ENCODE measurements around the gene PRSS33. TPM values are rescaled to one million over a fixed set of nuclear protein-coding genes. Genes with fewer than 3 reads are reported as not detected.

PRSS33 gene
- total and polyA plus RNA-seq, 2 of the 8 experiments (the other 6 are each of a cell fraction or from before 2014, with no cell fraction given): 0.09 TPM; not detected in 1

- no peak for FAIRE-seq
- no peak overlapping the region for H2BK5ac ChIP-seq (ENCODE audit: low read depth, low read length)
- TF ChIP-seq RXRA (IDR thresholded peaks at IDR 0.05; ENCODE audit: insufficient read depth, low read depth, low read length) (no peak), HDAC2 (IDR thresholded peaks at IDR 0.05; ENCODE audit: borderline replicate concordance in 1 of 2, low read depth in 2 of 2, low read length in 2 of 2) (no peak), TEAD4 (IDR thresholded peaks at IDR 0.05; ENCODE audit: low read depth, low read length) (no peak), MAX (IDR thresholded peaks at IDR 0.05) (no peak), NANOG (IDR thresholded peaks at IDR 0.05; ENCODE audit: insufficient read depth, low read depth, low read length, poor library complexity, severe bottlenecking) (no peak), FOSL1 (IDR thresholded peaks at IDR 0.05; ENCODE audit: insufficient read depth, low read depth, low read length) (no peak), BACH1 (IDR thresholded peaks at IDR 0.05; ENCODE audit: low read length) (no peak), YY1 (IDR thresholded peaks at IDR 0.05; ENCODE audit: low read depth, low read length) (no peak), RBBP5 (IDR thresholded peaks at IDR 0.05; ENCODE audit: borderline replicate concordance, low read depth, low read length) (no peak), SRF (IDR thresholded peaks at IDR 0.05; ENCODE audit: low read depth, low read length) (no peak), SAP30 (IDR thresholded peaks at IDR 0.05; ENCODE audit: insufficient read depth, insufficient replicate concordance, low read length) (no peak), MAFK (IDR thresholded peaks at IDR 0.05; ENCODE audit: low read depth, low read length) (no peak)
Observed at GRCh38 chr16:2743007-2743810, 44.2 kb downstream of the PRSS33 start.

More at GRCh38 chr16:2743007-2743810, 44.2 kb downstream of the PRSS33 start:
- 91% methylated on average over 19 of the region's 19 CpGs; no CpG with 5 or more reads in 1 of the 2 experiments for WGBS, 2 experiments (ENCODE audit: extremely low coverage in 1 of 2, insufficient coverage in 1 of 2, insufficient read length in 1 of 2, insufficient replicate concordance in 2 of 2, low coverage in 1 of 2, low lambda C conversion rate in 2 of 2, missing lambda C conversion rate in 1 of 2)
- H3K27ac ChIP-seq (ENCODE audit: low read depth, low read length): no peak overlapping the region
- ChIA-PET CTCF (ENCODE audit: partially characterized antibody) (no interaction called here), POLR2A (ENCODE audit: partially characterized antibody) (interaction anchor here (0.7 to 8.0 kb wide), 4 partner anchors 8 to 41 kb away, joined by 3 to 96 read pairs (median 3); partner anchors contain the start of gene SRRM2)
- H3K27me3 ChIP-seq (replicated peaks in 1 of 4; ENCODE audit: control insufficient read depth in 3 of 4, extremely low read depth in 1 of 4, insufficient read depth in 3 of 4, low read length in 3 of 4): no peaks in the 10 kb centered on the region
- H3K79me1 ChIP-seq (ENCODE audit: low read depth, low read length): no peaks in the 10 kb centered on the region; the same call in 1 of the 2 replicates
- H2BK20ac ChIP-seq (ENCODE audit: low read length): no peak overlapping the region
- no peak overlapping the region for H3K4ac ChIP-seq (replicated peaks; ENCODE audit: insufficient read length, low read depth, low read length)
- no peak overlapping the region for H2AFZ ChIP-seq (ENCODE audit: low read length)
- H4K8ac ChIP-seq (ENCODE audit: extremely low read depth, insufficient read depth, low read length): no peak overlapping the region; the same call in 1 of the 2 replicates
- DNase-seq (ENCODE audit: low read depth in 1 of 2, low spot score in 2 of 2): no peak
- H2BK15ac ChIP-seq (ENCODE audit: low read length): no peak overlapping the region
- H4K20me1 ChIP-seq (replicated peaks in 1 of 2; ENCODE audit: control insufficient read depth in 1 of 2, insufficient read depth in 2 of 2, low read length in 2 of 2): peaks cover 0 to 1% of the 10 kb centered on the region in 2 experiments
- H3K79me2 ChIP-seq (ENCODE audit: control insufficient read depth in 1 of 2, insufficient read depth in 2 of 2, low read length in 2 of 2): no peaks in the 10 kb centered on the region
- H2BK120ac ChIP-seq (replicated peaks; ENCODE audit: low read depth, low read length): no peak overlapping the region
- no peak overlapping the region for H4K91ac ChIP-seq (replicated peaks; ENCODE audit: insufficient read length, low read length)
- H3K14ac ChIP-seq (ENCODE audit: insufficient read length): no peak overlapping the region
- H3K18ac ChIP-seq (ENCODE audit: extremely low read depth, low read length): no peak overlapping the region
- H3K4me3 ChIP-seq (ENCODE audit: extremely low read depth in 1 of 4, insufficient read depth in 2 of 4, low read depth in 3 of 4, low read length in 4 of 4): no peak overlapping the region
- H3K4me2 ChIP-seq (ENCODE audit: insufficient read depth in 1 of 2, low read depth in 2 of 2, low read length in 2 of 2): no peak overlapping the region
- H2AK5ac ChIP-seq (ENCODE audit: low read depth, low read length): no peak overlapping the region
- no peak overlapping the region for H3K23ac ChIP-seq (ENCODE audit: insufficient read length)
- H3K4me1 ChIP-seq (replicated peaks in 1 of 4; ENCODE audit: control insufficient read depth in 3 of 4, insufficient read depth in 4 of 4, low read length in 3 of 4): peaks cover 0 to 3% (median 0%) of the 10 kb centered on the region in 4 experiments; a peak in 4 of 7 replicates
- no peak overlapping the region for H4K5ac ChIP-seq (ENCODE audit: insufficient read length, low read depth, low read length)
- H3K56ac ChIP-seq (replicated peaks; ENCODE audit: insufficient read length, low read depth, low read length): no peak overlapping the region
- no peaks in the 10 kb centered on the region for H3K36me3 ChIP-seq (ENCODE audit: control insufficient read depth in 2 of 4, insufficient read depth in 4 of 4, low read length in 3 of 4)
- H2BK12ac ChIP-seq (ENCODE audit: low read depth, low read length): no peak overlapping the region
- no peak overlapping the region for H3K9ac ChIP-seq (replicated peaks in 1 of 4; ENCODE audit: extremely low read depth in 1 of 4, low read depth in 3 of 4, low read length in 3 of 4)
- H3K9me3 ChIP-seq (ENCODE audit: insufficient read depth in 2 of 2, low read depth in 1 of 2, low read length in 1 of 2): no peaks in the 10 kb centered on the region
- no peaks in the 10 kb centered on the region for H3K23me2 ChIP-seq (ENCODE audit: low read depth, low read length)
